Measurements from ENCODE around the gene EXT2. TPM values are rescaled to one million over a fixed set of nuclear protein-coding genes. Genes with fewer than 3 reads are reported as not detected.

The EXT2 gene
- total and polyA plus RNA-seq, 2 experiments from 2014 or later: 44.1 to 53.1 TPM

DNA sequence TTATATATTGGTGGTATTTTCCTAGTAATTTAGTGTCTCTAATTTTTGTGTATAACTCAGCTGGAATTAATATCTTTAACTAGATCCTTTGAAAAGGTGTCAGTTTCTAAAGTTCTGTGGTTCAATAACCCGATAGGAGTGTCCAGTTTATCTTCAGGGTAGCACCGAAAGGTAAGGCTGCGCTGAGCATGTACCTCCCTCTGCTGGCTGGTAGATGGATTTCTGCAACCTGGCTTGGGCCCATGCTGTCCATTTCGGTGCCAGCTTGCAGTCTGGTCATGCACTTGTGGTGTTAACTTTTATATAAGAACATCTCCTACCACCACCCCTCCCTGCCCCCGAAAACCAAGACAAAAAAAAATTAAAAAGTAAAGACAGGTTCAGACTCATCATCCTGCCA is 24.7 kb downstream of the EXT2 start:
- H3K27ac ChIP-seq: no peak overlapping the region
- H3K4me1 ChIP-seq (ENCODE audit: low read depth): no peaks in the 10 kb centered on the region
- TF ChIP-seq CTCF (IDR thresholded peaks at IDR 0.05; ENCODE audit: low read depth, low read length): peak; percentile 31
- no peak for DNase-seq (ENCODE audit: low read depth in 1 of 2, low spot score in 1 of 2)
- peaks cover 27% of the 10 kb centered on the region for H3K36me3 ChIP-seq
- no peaks in the 10 kb centered on the region for H3K9me3 ChIP-seq (ENCODE audit: low read depth)
- H3K27me3 ChIP-seq: no peaks in the 10 kb centered on the region
- H3K4me3 ChIP-seq: no peak overlapping the region

- peaks cover 21% of the 10 kb centered on the region for H3K36me3 ChIP-seq
- H3K27ac ChIP-seq: peak overlapping the region; percentile 42
- no peaks in the 10 kb centered on the region for H3K4me1 ChIP-seq (ENCODE audit: low read depth)
- DNase-seq (ENCODE audit: low read depth in 1 of 2, low spot score in 1 of 2): no peak
- no peak overlapping the region for H3K4me3 ChIP-seq
- no peaks in the 10 kb centered on the region for H3K9me3 ChIP-seq (ENCODE audit: low read depth)
- TF ChIP-seq CTCF (IDR thresholded peaks at IDR 0.05; ENCODE audit: low read depth, low read length): no peak
- H3K27me3 ChIP-seq: no peaks in the 10 kb centered on the region
Observed at GRCh38 chr11:44125598-44125997, 30.1 kb downstream of the EXT2 start.

DNA sequence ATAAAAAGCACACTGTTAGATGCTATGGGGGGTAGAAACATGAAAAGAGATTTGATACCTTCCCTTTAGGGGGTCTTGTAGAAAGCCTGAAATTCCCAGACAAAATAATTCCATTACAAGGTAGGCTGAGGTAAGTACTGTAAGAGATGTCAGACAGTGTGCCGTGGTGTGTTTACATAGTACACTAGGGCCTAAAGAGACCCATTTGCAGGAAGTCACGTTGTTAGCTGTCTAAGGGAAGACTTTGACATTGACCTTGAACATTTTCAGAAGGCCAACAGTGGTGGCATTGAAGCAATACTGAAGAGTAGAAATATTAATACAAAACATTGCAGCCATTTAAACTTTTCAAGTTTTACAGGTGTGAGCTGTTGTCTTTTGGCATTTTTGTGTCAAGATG is 30.8 kb downstream of the EXT2 start:
- H3K36me3 ChIP-seq: peaks cover 22% of the 10 kb centered on the region
- no peaks in the 10 kb centered on the region for H3K9me3 ChIP-seq (ENCODE audit: low read depth)
- DNase-seq (ENCODE audit: low read depth in 1 of 2, low spot score in 1 of 2): no peak
- no peaks in the 10 kb centered on the region for H3K4me1 ChIP-seq (ENCODE audit: low read depth)
- no peaks in the 10 kb centered on the region for H3K27me3 ChIP-seq
- H3K4me3 ChIP-seq: no peak overlapping the region
- no peak for TF ChIP-seq CTCF (IDR thresholded peaks at IDR 0.05; ENCODE audit: low read depth, low read length)
- H3K27ac ChIP-seq: no peak overlapping the region

DNA sequence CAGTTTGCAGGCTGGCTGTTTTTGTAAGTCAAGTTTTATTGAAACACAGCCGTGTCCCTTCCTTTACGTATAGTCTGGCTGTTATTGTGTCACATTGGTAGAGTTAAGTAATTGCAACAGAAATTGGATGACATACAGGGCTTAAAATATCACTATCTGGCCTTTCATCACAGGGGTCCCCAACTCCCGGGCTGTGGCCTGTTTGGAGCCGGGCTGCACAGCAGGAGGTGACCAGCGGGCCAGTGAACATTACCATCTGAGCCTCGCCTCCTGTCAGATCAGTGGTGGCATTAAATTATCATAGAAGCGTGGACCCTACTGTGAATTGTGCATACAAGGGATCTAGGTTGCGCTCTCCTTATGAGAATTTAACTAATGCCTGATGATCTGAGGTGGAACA is 31.7 kb downstream of the EXT2 start:
- Histone ChIP-seq H3K9me3 (ENCODE audit: low read depth) (no peaks in the 10 kb centered on the region), H3K4me3 (no peak overlapping the region), H3K36me3 (peaks cover 24% of the 10 kb centered on the region), H3K27me3 (no peaks in the 10 kb centered on the region), H3K27ac (no peak overlapping the region), H3K4me1 (ENCODE audit: low read depth) (no peaks in the 10 kb centered on the region)
- DNase-seq (ENCODE audit: low read depth in 1 of 2, low spot score in 1 of 2): no peak
- no peak for TF ChIP-seq CTCF (IDR thresholded peaks at IDR 0.05; ENCODE audit: low read depth, low read length)

- Histone ChIP-seq H3K27ac (no peak overlapping the region), H3K27me3 (no peaks in the 10 kb centered on the region), H3K36me3 (peaks cover 24% of the 10 kb centered on the region), H3K4me1 (ENCODE audit: low read depth) (no peaks in the 10 kb centered on the region), H3K4me3 (no peak overlapping the region), H3K9me3 (ENCODE audit: low read depth) (no peaks in the 10 kb centered on the region)
- DNase-seq (ENCODE audit: low read depth in 1 of 2, low spot score in 1 of 2): no peak
- TF ChIP-seq CTCF (IDR thresholded peaks at IDR 0.05; ENCODE audit: low read depth, low read length): no peak
Observed at GRCh38 chr11:44128729-44129128, 33.3 kb downstream of the EXT2 start.

DNA sequence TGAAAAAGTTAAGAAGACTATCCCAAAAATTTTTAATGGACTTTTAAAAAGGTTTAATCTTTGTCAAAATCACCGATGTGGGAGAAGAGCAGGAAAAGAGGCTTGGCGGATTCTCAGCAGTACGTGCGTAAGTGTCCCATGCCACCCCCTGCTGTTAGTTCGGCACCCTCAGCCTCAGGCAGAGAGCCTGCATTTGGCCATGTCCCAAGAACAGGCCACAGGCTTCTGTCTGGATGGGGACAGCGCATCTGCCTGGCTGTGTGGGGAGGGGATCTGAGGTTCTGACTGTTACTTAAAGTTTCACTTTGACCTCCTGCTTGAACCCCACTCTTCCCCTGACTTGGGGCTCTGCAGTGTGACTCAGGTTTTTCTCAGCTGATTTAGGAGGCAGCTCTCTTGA is 35.3 kb downstream of the EXT2 start:
- Histone ChIP-seq H3K4me1 (ENCODE audit: low read depth) (no peaks in the 10 kb centered on the region), H3K9me3 (ENCODE audit: low read depth) (no peaks in the 10 kb centered on the region), H3K36me3 (peaks cover 16% of the 10 kb centered on the region), H3K27ac (no peak overlapping the region), H3K27me3 (no peaks in the 10 kb centered on the region), H3K4me3 (no peak overlapping the region)
- no peak for TF ChIP-seq CTCF (IDR thresholded peaks at IDR 0.05; ENCODE audit: low read depth, low read length)
- no peak for DNase-seq (ENCODE audit: low read depth in 1 of 2, low spot score in 1 of 2)

All from cardiac muscle cell (in vitro differentiated cells and primary cell).